DND-41 (cell line): ENCODE results near the gene MIS18A.

Source experiments
- CTCF ChIP-seq: IDR thresholded peaks from 2 replicates; pipeline ENCODE4 v1.5.1; 2012; ENCODE audit warnings: borderline replicate concordance, low read length, moderate library complexity, mild to moderate bottlenecking; ENCODE audit not compliant: poor library complexity, severe bottlenecking; ENCODE audit errors: extremely low read depth
- EZH2 ChIP-seq: IDR thresholded peaks from 3 replicates; pipeline ENCODE4 v1.6.1; 2012; ENCODE audit warnings: borderline replicate concordance, low read depth, mild to moderate bottlenecking, moderate library complexity, low read length, inconsistent platforms; ENCODE audit not compliant: severe bottlenecking

- no peak for TF ChIP-seq CTCF
- no peak for TF ChIP-seq EZH2
Measured at GRCh38 chr21:32297449-32297848, 18.6 kb upstream of the MIS18A start.
